ENCODE measurements around the gene KCNC4.
A peak's percentile ranks its signal among the peaks of the same experiment; 100 is the strongest.

Gene KCNC4

GRCh38 chr1:110188035-110188618 is 22.0 kb upstream of the KCNC4 start:
- no peak for DNase-seq (ENCODE audit: low read depth in 2 of 2, low spot score in 1 of 2)

- no peak for DNase-seq (ENCODE audit: low read depth in 2 of 2, low spot score in 1 of 2)
Observed at GRCh38 chr1:110189181-110189580, 20.9 kb upstream of the KCNC4 start.

GRCh38 chr1:110190282-110190929 is 19.7 kb upstream of the KCNC4 start:
- no peak for DNase-seq (ENCODE audit: low read depth in 2 of 2, low spot score in 1 of 2)

GRCh38 chr1:110192541-110192940 is 17.6 kb upstream of the KCNC4 start:
- DNase-seq (ENCODE audit: low read depth in 2 of 2, low spot score in 1 of 2): no peak

GRCh38 chr1:110195196-110195595 is 14.9 kb upstream of the KCNC4 start:
- no peak for DNase-seq (ENCODE audit: low read depth in 2 of 2, low spot score in 1 of 2)

- peak in 1 of 2 donors; percentile 22 for DNase-seq (ENCODE audit: low read depth in 2 of 2, low spot score in 1 of 2)
Observed at GRCh38 chr1:110196917-110197765, 13.0 kb upstream of the KCNC4 start.

GRCh38 chr1:110197905-110198629 is 12.0 kb upstream of the KCNC4 start:
- no peak for DNase-seq (ENCODE audit: low read depth in 2 of 2, low spot score in 1 of 2)

- no peak for DNase-seq (ENCODE audit: low read depth in 2 of 2, low spot score in 1 of 2)
Observed at GRCh38 chr1:110198746-110199145, 11.4 kb upstream of the KCNC4 start.

GRCh38 chr1:110200190-110200589 is 9.9 kb upstream of the KCNC4 start:
- no peak for DNase-seq (ENCODE audit: low read depth in 2 of 2, low spot score in 1 of 2)

- DNase-seq (ENCODE audit: low read depth in 2 of 2, low spot score in 1 of 2): no peak
Observed at GRCh38 chr1:110200666-110201065, 9.4 kb upstream of the KCNC4 start.

GRCh38 chr1:110201157-110201825 is 8.8 kb upstream of the KCNC4 start:
- no peak for DNase-seq (ENCODE audit: low read depth in 2 of 2, low spot score in 1 of 2)

- peak in 1 of 2 donors; percentile 44 for DNase-seq (ENCODE audit: low read depth in 2 of 2, low spot score in 1 of 2)
Observed at GRCh38 chr1:110203021-110203661, 7.0 kb upstream of the KCNC4 start.

GRCh38 chr1:110205156-110205555 is 5.0 kb upstream of the KCNC4 start:
- no peak for DNase-seq (ENCODE audit: low read depth in 2 of 2, low spot score in 1 of 2)

- DNase-seq (ENCODE audit: low read depth in 2 of 2, low spot score in 1 of 2): no peak
Observed at GRCh38 chr1:110205591-110206155, 4.4 kb upstream of the KCNC4 start.

- DNase-seq (ENCODE audit: low read depth in 2 of 2, low spot score in 1 of 2): no peak
Observed at GRCh38 chr1:110206261-110206920, 3.7 kb upstream of the KCNC4 start.

- peak; percentile 53 to 64 for DNase-seq (ENCODE audit: low read depth in 2 of 2, low spot score in 1 of 2)
Observed at GRCh38 chr1:110207831-110208230, 2.3 kb upstream of the KCNC4 start.

- no peak for DNase-seq (ENCODE audit: low read depth in 2 of 2, low spot score in 1 of 2)
Observed at GRCh38 chr1:110208916-110209645, 1.0 kb upstream of the KCNC4 start.

GRCh38 chr1:110210604-110211495 is 736 bp downstream of the KCNC4 start:
- peak in 1 of 2 donors; percentile 7 for DNase-seq (ENCODE audit: low read depth in 2 of 2, low spot score in 1 of 2)

Data from stimulated activated CD8-positive, alpha-beta memory T cell treated with anti-CD3 and anti-CD28 coated beads, Interleukin-4, amount 100 ng/mL, for 1 hour (primary cell).